Islet of Langerhans (tissue), 1 donor: ENCODE data around the gene SMC1B.
"Not testable (repeated sequence)": the region's sequence is repeated elsewhere in the genome, so short reads cannot be mapped to it uniquely, and the experiment has no call there.

Experiments used
- FAIRE-seq: peaks from one replicate; lab custom pipeline; 2011; peaks lifted over from hg19 to GRCh38; lab: Jason Lieb, UNC

Gene SMC1B

GRCh38 chr22:45421349-45422055 lies 8.1 kb upstream of the SMC1B start:
- FAIRE-seq, result no peak

- FAIRE-seq, result no peak
Measured at GRCh38 chr22:45420539-45420938, 7.1 kb upstream of the SMC1B start.

- FAIRE-seq, result no peak
Measured at GRCh38 chr22:45420011-45420410, 6.6 kb upstream of the SMC1B start.

GRCh38 chr22:45418770-45419138 lies 5.4 kb upstream of the SMC1B start:
- no peak for FAIRE-seq

- FAIRE-seq, result no peak
Measured at GRCh38 chr22:45418056-45418769, 4.8 kb upstream of the SMC1B start.

GRCh38 chr22:45413013-45413367 lies 409 bp downstream of the SMC1B start:
- no peak for FAIRE-seq

GRCh38 chr22:45407793-45408192 lies 5.6 kb downstream of the SMC1B start:
- FAIRE-seq, result no peak

GRCh38 chr22:45402466-45402985 lies 10.9 kb downstream of the SMC1B start:
- no peak for FAIRE-seq

- FAIRE-seq, result no peak
Measured at GRCh38 chr22:45399712-45400445, 13.5 kb downstream of the SMC1B start.

- no peak for FAIRE-seq
Measured at GRCh38 chr22:45398214-45398613, 15.2 kb downstream of the SMC1B start.

- FAIRE-seq, result no peak
Measured at GRCh38 chr22:45397806-45398205, 15.6 kb downstream of the SMC1B start.

GRCh38 chr22:45389546-45389945 lies 23.9 kb downstream of the SMC1B start:
- FAIRE-seq, result no peak

- FAIRE-seq, result no peak
Measured at GRCh38 chr22:45381348-45381747, 32.1 kb downstream of the SMC1B start.

- no peak for FAIRE-seq
Measured at GRCh38 chr22:45376703-45377102, 36.7 kb downstream of the SMC1B start.

- FAIRE-seq, result no peak
Measured at GRCh38 chr22:45376009-45376408, 37.4 kb downstream of the SMC1B start.

GRCh38 chr22:45373592-45373991 lies 39.8 kb downstream of the SMC1B start:
- FAIRE-seq, result not testable (repeated sequence)

GRCh38 chr22:45366713-45367112 lies 46.7 kb downstream of the SMC1B start:
- FAIRE-seq, result no peak

- FAIRE-seq, result no peak
Measured at GRCh38 chr22:45359627-45360026, 53.8 kb downstream of the SMC1B start.

- no peak for FAIRE-seq
Measured at GRCh38 chr22:45358127-45358526, 55.3 kb downstream of the SMC1B start.

GRCh38 chr22:45357490-45357889 lies 55.9 kb downstream of the SMC1B start:
- no peak for FAIRE-seq

GRCh38 chr22:45353786-45354185 lies 59.6 kb downstream of the SMC1B start:
- no peak for FAIRE-seq

- FAIRE-seq, result not testable (repeated sequence)
Measured at GRCh38 chr22:45352757-45353156, 60.6 kb downstream of the SMC1B start.

GRCh38 chr22:45351956-45352355 lies 61.4 kb downstream of the SMC1B start:
- no peak for FAIRE-seq
